Superior temporal gyrus (tissue), 1 donor: ENCODE measurements around the gene AGK.

ENCODE experiments used
- DNase-seq: peaks from one replicate; pipeline ENCODE4 v3.0.0-alpha.2; 2016; ENCODE audit errors: extremely low spot score

Gene AGK

DNA sequence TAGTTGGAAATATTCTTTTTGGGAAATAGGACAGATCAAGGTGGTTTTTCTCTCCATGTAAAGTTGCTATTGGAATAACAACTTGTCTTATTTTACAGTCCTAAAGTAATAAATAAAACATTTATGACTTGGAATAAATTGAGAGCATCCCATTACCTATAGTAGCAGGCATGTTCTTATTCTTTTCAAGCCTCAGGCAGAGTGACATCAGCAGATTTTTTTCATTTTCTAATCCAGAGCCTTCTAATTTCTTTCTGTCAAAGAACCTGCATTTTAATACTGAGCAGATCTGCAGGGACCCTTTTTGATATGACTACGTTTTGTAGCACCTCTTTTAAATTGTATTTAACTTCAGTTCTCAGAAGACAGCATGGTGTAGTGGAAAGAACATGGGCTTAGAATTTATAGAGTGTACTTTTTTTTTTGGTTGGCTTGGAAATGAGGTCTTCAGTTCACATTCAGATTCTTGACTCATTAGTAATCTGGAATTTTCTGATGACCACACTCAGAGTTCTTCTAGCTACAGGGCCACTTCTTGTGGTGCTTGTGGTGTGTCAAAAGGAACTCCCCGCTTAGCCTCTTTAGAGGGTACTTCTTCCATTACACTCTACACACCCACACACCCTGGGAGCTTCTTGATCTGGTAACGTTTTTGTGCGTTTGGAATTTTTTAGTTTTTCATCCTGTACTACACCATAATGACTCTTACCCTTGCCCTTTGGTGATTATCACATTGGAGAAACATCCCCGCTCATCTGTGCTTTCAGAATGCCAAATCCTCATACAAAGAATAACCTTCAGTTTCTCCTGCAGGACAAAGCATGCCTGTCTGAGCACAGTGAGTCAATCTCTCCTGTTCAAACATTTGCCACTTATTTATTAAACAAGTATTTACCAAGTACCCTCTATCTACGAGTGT lies 34.6 kb downstream of the AGK start:
- no peak for DNase-seq

DNA sequence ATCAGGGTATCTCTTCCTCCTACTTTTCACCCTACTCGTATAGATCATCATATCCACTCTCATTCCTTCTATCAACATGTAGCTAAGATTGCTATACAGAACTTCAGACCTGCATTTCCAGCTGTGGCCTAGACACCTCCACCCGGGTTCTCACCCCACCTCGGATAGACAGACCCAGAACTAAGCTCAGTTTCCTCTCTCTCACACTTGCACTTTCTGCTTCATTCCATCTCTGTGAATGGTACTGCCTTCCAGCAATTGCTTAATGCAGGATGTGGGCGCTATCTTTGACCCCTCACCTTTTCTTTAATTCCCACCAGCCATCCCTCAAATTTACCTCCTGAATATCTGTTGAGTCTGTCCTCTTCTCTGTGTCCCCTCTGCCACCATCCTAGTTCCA lies 35.7 kb downstream of the AGK start:
- DNase-seq = no peak

DNA sequence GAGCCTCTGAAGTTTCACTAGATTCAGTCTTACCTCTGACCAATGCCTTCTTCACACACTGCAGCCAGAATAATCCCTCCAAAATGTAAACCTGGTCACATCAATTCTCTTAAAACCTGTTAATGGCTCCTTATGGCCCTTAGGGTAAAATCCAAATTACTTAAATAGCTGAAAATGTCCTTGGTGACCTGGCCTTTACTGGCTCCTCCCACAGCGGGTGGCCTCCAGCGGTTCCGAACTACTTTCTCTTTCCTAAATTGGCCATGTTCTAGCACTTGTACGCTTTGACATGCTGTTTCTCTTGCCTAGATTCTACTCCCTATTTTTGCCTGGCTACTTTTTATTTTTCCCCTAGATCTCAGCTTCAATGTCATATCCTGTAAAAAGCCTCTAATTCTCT lies 36.1 kb downstream of the AGK start:
- DNase-seq = no peak

DNA sequence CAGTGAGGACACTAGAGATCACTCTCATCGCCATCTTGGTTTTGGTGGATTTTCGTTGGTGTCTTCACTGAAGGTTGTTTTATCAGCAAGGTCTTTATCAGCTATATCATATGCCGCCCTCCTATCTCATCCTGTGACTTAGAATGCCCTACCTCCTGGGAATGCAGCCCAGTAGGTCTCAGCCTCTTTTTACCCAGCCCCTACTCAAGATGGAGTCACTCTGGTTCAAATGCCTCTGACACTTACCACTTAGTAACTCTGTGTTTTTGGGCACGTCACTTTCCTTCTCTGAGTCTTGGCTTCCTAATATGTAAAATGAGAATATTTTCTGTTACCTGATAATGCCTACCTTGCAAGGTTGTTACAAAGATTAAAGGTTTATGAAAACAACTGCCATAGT lies 37.7 kb downstream of the AGK start:
- no peak for DNase-seq

DNA sequence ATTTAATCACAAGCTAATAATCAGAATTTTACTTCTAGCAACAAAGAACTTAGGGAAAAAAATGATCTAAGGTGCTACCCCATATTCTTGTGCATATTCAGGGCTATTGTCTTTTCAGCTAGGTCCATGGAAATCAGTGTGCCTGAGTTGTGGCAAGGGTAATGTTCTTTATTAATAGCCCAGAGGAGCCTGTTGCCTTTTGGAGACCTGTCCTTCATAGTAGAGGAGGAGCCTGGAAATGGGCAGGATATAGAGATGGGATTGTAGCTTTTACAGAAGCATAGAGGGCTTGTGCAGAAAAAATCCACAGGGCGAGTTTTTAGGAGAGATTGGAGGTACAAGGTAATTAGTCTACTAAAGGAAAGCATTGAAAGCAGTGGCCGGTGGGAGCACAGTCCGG lies 38.9 kb downstream of the AGK start:
- DNase-seq = no peak

DNA sequence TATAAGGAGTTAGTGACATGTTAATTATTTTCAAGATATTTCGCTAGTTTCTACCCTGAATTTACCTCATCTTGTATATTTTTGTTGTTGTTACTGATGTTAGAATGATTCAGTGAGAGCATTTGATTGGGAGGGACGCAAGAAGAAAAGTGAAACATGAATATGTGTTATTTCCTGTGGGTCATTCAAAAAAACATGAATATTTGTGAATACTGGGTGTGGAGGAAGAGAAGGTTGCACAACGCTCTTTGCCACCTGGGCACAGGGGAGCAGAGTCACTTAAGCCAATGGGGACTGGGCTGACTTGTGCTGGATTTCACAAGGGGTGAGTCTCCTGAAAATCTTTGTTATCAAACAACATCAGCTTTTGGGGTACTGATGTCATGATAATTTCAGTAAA lies 39.5 kb downstream of the AGK start:
- DNase-seq = no peak

DNA sequence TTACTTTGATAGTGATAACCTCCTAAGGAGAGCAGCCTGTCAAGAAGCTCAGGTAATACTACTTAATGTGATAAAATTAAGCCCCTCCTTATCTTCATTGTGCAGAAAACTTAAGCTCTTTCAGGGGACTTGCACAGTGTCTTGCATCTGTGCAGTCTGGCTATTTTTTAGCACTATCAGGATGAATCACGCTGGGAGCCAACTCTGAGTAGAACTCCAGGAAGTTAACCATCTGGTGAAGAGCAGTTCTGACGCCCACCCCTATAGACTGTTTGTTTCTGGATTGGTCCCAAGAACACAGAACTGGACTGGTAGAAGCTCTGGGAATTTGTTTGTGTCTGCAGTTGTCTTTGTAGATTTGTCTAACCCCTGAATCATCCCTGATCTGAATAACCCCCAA lies 41.9 kb downstream of the AGK start:
- peak; percentile 72 for DNase-seq

DNA sequence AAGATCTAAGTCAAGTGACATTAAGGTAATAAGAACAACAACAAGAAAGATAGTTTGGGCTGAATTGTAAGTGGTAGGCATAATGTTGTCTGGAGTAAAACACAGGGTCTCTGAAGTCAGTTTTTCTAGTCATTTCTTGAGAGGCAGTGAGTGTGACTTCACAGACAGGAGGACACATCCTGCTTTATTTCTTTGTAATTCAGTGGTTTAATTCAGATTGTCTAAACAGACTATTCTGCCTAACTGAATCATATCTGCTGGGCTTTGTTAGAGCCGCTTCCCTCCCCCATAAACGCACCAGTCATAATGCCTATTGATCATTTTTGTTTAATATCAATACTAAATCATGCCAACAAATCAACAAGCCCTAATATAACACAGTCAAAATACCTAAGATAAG lies 46.8 kb downstream of the AGK start:
- no peak for DNase-seq

DNA sequence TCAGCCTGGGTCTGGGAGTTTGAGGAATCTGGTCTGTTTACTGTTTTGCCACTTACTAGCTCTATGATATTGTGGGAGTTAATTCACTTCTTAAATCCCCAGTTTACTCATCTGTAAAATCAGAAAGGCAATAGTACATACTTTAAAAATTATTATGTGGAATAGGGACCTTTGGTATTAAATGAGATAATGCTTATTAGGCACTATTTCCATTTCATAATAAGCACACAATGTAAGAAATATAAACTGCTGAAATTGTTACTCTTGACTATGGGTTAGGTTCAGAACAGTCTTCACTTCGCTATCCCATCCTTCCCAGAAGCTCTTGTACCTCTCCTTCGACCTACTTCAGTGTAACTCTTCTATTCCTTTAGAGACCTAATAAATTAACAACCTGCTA lies 47.2 kb downstream of the AGK start:
- no peak for DNase-seq

DNA sequence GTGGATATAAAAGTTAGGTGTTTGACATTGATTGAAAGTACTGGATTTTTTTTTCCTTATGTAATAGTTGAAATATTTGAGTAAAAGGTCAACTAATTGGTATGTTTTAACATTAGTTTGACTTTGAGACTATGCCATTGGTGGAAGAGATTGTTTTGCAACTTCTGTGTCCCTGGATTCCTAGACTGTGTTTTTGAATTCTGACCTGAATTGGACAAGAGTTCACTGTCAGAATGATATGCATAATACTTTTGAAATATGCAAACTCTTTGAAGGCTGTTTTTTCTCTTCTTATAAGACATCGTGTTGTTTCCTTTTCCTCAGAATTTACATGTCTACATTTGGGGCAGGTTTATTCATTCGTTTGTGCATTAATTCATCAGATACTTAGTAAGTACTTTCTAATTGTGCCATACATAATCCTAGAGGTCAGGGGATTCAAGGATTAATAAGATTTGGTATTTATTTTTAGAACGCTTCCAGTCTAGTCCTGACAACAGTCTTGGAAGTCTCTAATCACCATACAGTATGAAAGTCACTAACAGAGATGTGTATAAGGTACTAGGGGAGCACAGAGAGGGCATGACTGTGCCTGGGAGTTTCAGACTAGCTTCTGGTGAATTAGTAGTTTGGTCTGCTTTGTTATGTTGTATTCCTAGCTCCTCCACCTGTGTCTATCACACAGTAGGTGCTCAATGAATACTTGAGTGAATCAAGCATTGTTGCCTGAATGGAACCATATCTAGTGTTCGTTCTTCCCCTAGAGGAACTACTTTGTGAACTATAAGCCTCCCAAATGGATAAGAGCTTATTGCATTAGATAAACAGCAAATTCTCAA lies 49.2 kb downstream of the AGK start:
- DNase-seq = no peak

DNA sequence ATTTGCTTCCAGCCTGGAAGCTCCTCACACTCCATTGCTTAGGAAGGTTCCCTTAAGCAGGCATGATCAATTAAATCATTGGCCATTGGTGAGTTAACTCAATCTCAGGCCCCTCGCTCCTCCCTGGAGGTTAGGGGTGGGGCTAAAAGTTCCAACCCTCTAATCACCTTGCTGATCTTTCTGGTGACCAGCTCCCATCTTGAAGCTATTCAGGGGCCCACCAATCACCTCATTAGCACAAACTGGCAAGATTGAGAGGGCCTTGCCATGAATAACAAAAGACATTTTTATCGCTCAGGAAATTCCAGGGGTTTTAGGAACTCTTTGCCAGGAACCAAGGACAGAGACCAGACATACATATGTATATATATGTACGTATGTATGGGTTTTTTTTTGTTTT lies 58.4 kb downstream of the AGK start:
- no peak for DNase-seq

DNA sequence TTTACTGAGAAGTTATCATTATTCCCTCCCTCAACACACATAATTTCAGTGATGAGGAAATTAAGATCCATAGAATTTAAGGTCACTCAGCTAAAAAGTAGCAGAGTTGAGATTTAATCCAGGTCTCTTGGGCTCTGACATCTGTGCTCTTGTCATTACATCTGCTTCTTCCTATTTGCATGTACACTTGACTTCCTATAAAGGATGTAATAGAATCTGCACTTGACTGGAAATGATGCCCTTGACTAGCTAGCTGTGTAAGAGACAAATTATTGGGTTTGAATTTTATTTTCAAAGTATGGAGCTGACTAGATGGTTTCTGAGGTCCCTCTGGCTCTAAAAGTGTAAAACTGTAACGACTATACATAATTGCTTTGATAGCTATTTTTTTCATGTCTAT lies 59.5 kb downstream of the AGK start:
- DNase-seq = no peak

DNA sequence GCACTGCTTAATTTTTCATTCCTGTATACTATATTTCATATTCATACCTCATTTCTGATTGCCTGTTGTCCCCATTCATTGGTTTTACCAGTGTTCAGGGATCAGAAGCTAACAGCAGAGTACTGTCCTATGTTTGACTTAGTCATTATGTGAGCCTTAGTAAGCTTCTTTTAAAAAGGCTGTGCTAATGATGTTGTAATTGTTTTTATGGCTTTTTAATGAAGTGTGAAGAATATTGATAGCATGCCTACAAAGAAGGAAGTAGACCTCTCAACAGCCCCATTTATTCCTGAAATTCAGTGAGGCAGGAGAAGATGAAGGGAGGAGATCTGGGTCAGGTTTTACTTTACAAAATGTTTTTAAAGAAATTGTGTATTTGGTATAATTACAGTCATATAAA lies 61.7 kb downstream of the AGK start:
- DNase-seq = no peak

DNA sequence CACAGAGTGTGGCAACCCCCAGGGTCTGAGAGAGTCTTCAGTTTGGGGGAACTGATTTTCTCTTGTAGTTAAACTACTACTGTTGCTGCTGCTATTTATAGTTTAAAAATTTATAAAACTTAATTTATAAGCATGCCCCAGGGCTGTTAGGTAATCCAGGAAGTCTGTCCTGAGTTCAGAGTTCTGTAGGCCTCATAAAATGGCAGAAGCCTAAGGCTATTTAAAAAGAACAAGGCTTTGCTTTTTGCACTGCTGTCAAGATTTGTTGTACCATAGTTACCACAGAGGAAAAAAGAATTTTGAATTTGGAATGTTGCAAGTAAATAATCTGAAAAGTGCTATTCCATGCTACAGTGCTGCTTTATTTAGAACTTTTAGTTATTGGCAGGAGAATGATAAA lies 66.1 kb downstream of the AGK start:
- no peak for DNase-seq

DNA sequence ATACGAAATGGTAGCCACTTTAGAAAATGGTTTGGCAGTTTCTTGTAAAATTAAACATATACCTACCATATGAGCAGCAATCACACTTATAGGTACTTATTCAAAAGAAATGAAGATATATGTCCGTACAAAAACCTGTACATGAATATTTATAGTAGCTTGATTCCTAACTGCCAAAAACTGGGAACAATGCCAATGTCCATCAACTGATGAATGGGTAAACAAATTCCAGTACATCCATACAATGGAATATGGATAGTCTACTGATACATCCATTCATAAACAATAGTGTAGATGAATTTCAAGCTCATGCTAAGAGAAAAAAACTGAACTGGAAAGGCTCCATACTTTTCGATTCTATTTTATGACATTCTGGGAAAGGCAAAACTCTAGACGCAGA lies 68.5 kb downstream of the AGK start:
- no peak for DNase-seq

DNA sequence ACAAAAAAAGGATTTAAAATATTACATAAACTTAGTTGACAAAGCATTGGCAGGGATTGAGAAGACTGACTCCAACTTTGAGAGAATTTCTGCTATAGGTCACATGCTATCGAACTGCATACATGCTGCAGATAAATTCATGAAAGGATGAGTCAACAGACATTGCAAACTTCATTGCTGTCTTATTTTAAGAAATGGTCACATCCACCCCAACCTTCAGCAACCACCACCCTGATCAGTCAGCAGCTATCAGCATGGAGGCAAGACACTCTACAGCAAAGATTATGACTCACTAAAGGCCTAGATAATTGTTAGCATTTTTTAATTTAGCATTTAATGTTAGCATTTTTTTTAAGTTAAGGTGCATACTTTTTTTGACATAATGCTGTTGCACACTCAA lies 73.6 kb downstream of the AGK start:
- no peak for DNase-seq

DNA sequence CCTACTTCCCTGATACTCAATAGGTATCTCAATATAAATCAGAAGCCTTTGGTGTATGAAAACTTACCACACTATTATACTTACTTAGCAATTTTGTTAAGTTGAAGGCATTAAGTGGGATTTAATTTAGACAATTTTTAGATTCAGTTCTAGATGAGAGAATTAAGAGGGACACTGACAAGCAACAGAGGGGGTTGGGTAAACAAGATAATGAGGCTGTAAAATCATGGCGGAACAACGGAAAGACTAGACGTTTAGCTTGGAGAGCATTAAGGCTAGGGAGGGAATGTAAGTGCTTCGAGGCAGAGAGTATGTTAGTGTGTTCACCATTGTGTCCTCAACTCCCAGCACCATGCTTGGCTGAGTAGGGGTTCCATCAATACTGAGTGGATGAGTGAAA lies 79.4 kb downstream of the AGK start:
- DNase-seq = no peak

DNA sequence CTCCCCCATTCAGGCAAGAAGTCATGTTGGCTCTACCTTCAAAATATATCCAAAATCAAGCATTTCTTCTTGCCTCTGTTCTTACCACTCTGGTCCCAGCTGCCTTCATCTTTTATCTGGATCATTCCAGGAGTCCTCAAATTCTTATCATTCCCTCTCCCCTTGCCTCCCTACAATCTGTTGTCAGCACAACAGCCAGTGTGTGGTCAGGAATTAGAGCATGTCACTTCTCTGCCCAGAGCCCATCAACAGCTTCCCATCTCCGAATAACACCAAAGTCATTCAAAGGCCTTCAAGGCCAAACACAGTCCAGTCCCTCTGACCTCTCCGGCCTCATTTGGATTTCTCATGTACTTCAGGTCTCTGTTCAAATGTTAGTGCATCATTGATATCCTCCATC lies 80.3 kb downstream of the AGK start:
- DNase-seq = no peak

DNA sequence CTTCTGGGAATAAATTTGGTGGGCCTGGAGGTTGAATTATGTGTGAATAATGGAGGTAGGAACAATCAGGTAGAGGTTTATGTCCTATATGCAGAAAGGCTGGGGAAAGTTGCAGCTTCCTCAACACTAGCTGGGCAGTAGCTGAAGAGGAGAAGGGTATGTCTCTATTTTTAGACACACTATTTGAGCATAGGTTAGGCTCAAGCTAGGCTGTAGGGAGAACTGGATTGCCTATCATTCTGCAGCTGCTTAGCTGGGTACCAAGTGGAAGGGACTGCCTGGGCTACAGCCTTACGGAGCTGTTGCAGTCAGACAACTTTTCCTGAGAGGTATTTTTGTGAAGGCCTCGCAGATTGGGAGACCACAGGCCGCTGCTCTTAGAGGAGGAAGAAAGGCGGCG lies 82.9 kb downstream of the AGK start:
- DNase-seq = no peak

DNA sequence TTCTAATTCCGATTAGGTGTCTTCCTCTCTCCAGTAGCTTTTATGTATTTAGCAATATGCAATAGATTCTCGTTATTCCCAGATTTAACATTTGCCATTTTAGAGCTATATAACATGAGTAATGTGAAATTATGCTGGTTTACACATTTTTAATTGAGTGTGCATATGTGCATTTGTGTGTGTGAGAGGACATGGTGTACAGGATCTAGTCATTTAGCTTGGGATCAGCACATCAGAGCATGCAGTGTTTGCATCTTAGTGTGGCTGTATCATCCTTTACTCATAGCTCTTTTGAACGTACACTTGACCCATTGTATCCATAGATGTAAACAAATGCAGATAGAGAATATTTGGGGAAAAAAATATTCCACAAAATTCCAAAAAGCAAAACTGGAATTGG lies 84.8 kb downstream of the AGK start:
- no peak for DNase-seq

DNA sequence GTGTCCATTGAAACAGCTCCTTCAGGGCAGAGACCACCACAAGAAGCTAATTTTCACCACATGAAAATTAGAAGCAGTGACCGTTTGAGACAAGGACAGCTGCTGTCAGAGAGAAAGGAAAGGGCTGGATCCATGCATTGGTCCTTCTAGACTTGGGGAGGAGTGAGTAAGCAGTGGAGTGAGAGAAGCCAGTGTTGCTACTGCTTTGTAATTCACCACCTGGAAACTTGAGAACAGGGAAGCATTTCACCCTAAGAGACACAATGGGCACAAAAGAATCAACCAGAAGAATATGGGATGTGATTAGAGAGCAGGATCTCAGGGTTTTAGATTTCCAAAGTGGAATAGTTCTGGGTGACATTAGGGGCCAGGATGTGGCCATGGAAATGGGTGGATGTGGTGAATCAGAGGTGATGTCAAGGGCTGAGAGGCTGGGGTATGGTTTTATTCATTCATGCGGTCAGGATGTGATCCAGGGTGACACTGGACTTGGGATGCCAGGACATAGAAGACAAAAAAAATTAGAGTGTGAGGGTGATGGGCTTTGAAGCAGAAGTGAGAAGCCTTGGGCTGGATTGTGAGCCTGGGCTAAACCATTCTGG lies 89.1 kb downstream of the AGK start:
- DNase-seq = no peak

DNA sequence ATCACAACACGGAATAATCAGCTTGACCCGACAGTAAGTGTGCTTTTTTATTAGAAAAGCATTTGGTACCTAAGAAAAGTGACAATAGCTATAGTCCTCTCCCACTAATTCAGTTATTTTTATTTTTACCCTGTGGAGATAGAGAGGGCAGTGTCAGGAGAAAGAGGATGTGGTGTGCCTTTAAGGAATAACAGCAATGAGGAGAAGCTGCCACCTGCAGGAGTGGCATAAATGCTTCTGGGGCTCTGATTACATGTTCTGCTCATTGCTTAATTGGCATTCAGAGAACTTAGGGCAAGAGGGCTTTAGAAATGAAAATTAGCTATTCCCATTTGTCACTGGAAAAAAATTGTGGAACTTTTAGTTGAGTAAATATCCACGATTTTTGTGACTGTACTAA lies 90.7 kb downstream of the AGK start:
- DNase-seq = no peak

DNA sequence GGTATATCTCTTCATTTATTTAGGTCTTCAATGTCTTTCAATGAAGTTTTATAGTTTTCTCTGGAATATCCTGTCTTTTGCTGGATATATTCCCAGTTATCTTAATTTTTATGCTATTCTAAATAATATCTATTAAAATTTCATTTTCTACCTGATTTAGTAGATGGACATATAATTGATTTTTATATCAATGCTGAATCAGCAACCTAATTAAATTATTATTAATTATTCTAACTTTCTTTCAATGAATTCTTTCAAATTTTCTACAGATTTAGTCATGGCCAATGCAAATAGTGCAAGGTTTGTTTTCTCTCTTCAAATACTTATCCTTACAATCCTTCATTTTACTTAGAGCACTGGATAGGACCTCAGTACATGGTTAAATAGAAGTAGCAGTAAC lies 94.0 kb downstream of the AGK start:
- DNase-seq = no peak
